ENCODE results near the gene CUTA. TPM values are rescaled to one million over a fixed set of nuclear protein-coding genes. Genes with fewer than 3 reads are reported as not detected.

The CUTA gene
- total and polyA plus RNA-seq, 2 experiments from 2014 or later, result 207 to 421 TPM

GRCh38 chr6:33417128-33417902, 592 bp downstream of the CUTA start:
- Histone ChIP-seq H3K4me1 (ENCODE audit: insufficient read depth) (peaks cover 40% of the 10 kb centered on the region), H3K27me3 (ENCODE audit: insufficient read depth) (no peaks in the 10 kb centered on the region), H3K79me2 (replicated peaks; ENCODE audit: insufficient read depth) (peaks cover 53% of the 10 kb centered on the region), H4K20me1 (replicated peaks; ENCODE audit: insufficient read depth) (peaks cover 20% of the 10 kb centered on the region), H3F3A (replicated peaks; ENCODE audit: low read depth) (peaks cover 24% of the 10 kb centered on the region), H3K4me2 (peak overlapping the region; percentile 99), H3K36me3 (ENCODE audit: insufficient read depth) (peaks cover 12% of the 10 kb centered on the region; the same call in 1 of the 2 replicates), H2AFZ (peak overlapping the region; percentile 2; the same call in 1 of the 2 replicates), H3K9me2 (ENCODE audit: insufficient read depth) (no peaks in the 10 kb centered on the region), H3K27ac (ENCODE audit: low read depth) (peak overlapping the region; percentile 91), H3K4me3 (peak overlapping the region; percentile 98)
- Mint-ChIP-seq H3K27ac (peak overlapping the region; percentile 96), H3K9me3 (no peaks in the 10 kb centered on the region), H3K27me3 (ENCODE audit: insufficient read depth, low read depth, poor library complexity) (peaks cover 27% of the 10 kb centered on the region), H3K4me1 (peaks cover 65% of the 10 kb centered on the region), H3K4me3 (peak overlapping the region; percentile 99), H3K36me3 (ENCODE audit: low read depth) (peaks cover 53% of the 10 kb centered on the region)
- ATAC-seq (no peak), DNase-seq (ENCODE audit: low spot score) (peak; percentile 26)
- TF ChIP-seq STAT1 (IDR thresholded peaks at IDR 0.05; ENCODE audit: unreplicated experiment), result no peak
- TF ChIP-seq ETS1 (IDR thresholded peaks at IDR 0.05), result no peak
- TF ChIP-seq CTCF (conservative IDR thresholded peaks at IDR 0.05; ENCODE audit: low read depth in 2 of 2), result no peak
- TF ChIP-seq EZH2phosphoT487 (IDR thresholded peaks at IDR 0.05; ENCODE audit: unreplicated experiment), result no peak
- no peak for TF ChIP-seq JUNB (IDR thresholded peaks at IDR 0.05; ENCODE audit: unreplicated experiment)
- no peak for TF ChIP-seq NANOG (IDR thresholded peaks at IDR 0.05; ENCODE audit: borderline replicate concordance)
- no peak for TF ChIP-seq CREB1 (CRISPR knock-in tag; IDR thresholded peaks at IDR 0.05; ENCODE audit: low read depth)
- no peak for TF ChIP-seq REST (IDR thresholded peaks at IDR 0.05; ENCODE audit: unreplicated experiment)
- no peak for TF ChIP-seq ZNF331 (CRISPR knock-in tag; IDR thresholded peaks at IDR 0.05; ENCODE audit: low read depth)
- no peak for TF ChIP-seq ZNF114 (CRISPR knock-in tag; IDR thresholded peaks at IDR 0.05)
- no peak for TF ChIP-seq POLR2AphosphoS5 (IDR thresholded peaks at IDR 0.05; ENCODE audit: low read depth)

Data from GM23338 (cell line).